ENCODE measurements around the gene TMEM203. TPM values are rescaled to one million over a fixed set of nuclear protein-coding genes. Genes with fewer than 3 reads are reported as not detected.
A peak's percentile ranks its signal among the peaks of the same experiment; 100 is the strongest.

The TMEM203 gene
- total RNA-seq, 2 donors from 2014 or later: 34.0 to 39.5 TPM

GRCh38 chr9:137253717-137254623, 48.5 kb upstream of the TMEM203 start:
- Histone ChIP-seq H3K27me3 (ENCODE audit: control insufficient read depth, insufficient read depth, low read length, poor library complexity, severe bottlenecking) (no peaks in the 10 kb centered on the region), H3K36me3 (ENCODE audit: control insufficient read depth, insufficient read depth, low read length) (peaks cover 21% of the 10 kb centered on the region), H3K4me1 (ENCODE audit: control insufficient read depth, insufficient read depth, low read length) (peaks cover 16% of the 10 kb centered on the region), H3K4me3 (ENCODE audit: low read length) (peak overlapping the region; percentile 87), H3K27ac (ENCODE audit: low read depth, low read length) (no peak overlapping the region), H3K9me3 (ENCODE audit: control insufficient read depth, low read length) (no peaks in the 10 kb centered on the region), H3K9ac (ENCODE audit: extremely low read depth, low read length, poor library complexity, severe bottlenecking) (peak overlapping the region; percentile 51)
- Mint-ChIP-seq H3K27ac (peak overlapping the region; percentile 80), H3K9me3 (no peaks in the 10 kb centered on the region), H3K36me3 (ENCODE audit: low read depth) (peaks cover 17% of the 10 kb centered on the region), H3K4me3 (peak overlapping the region; percentile 72), H3K27me3 (ENCODE audit: insufficient read depth) (peaks cover 2% of the 10 kb centered on the region), H3K4me1 (peaks cover 17% of the 10 kb centered on the region)
- WGBS, 2 experiments (ENCODE audit: insufficient coverage in 1 of 2, insufficient read length in 1 of 2): 55 to 65% methylated on average over 14 to 21 of the region's 21 CpGs
- DNase-seq: peak; percentile 68
- TF ChIP-seq CTCF (conservative IDR thresholded peaks at IDR 0.05): no peak

GRCh38 chr9:137252555-137253506, 47.4 kb upstream of the TMEM203 start:
- no peak overlapping the region for H3K27ac Mint-ChIP-seq
- Histone ChIP-seq H3K27ac (ENCODE audit: low read depth, low read length) (no peak overlapping the region), H3K4me1 (ENCODE audit: control insufficient read depth, insufficient read depth, low read length) (peaks cover 16% of the 10 kb centered on the region), H3K27me3 (ENCODE audit: control insufficient read depth, insufficient read depth, low read length, poor library complexity, severe bottlenecking) (no peaks in the 10 kb centered on the region), H3K9me3 (ENCODE audit: control insufficient read depth, low read length) (no peaks in the 10 kb centered on the region), H3K9ac (ENCODE audit: extremely low read depth, low read length, poor library complexity, severe bottlenecking) (no peak overlapping the region), H3K4me3 (ENCODE audit: low read length) (no peak overlapping the region), H3K36me3 (ENCODE audit: control insufficient read depth, insufficient read depth, low read length) (peaks cover 9% of the 10 kb centered on the region)
- peaks cover 6% of the 10 kb centered on the region for H3K36me3 Mint-ChIP-seq (ENCODE audit: low read depth)
- H3K27me3 Mint-ChIP-seq (ENCODE audit: insufficient read depth): peaks cover 2% of the 10 kb centered on the region
- peaks cover 17% of the 10 kb centered on the region for H3K4me1 Mint-ChIP-seq
- 82 to 87% methylated on average over 8 to 35 of the region's 35 CpGs for WGBS, 2 experiments (ENCODE audit: insufficient coverage in 1 of 2, insufficient read length in 1 of 2)
- TF ChIP-seq CTCF (conservative IDR thresholded peaks at IDR 0.05): no peak
- DNase-seq: peak; percentile 85
- no peaks in the 10 kb centered on the region for H3K9me3 Mint-ChIP-seq
- no peak overlapping the region for H3K4me3 Mint-ChIP-seq

GRCh38 chr9:137251490-137252268, 46.2 kb upstream of the TMEM203 start:
- Mint-ChIP-seq H3K4me3 (no peak overlapping the region), H3K27ac (no peak overlapping the region), H3K36me3 (ENCODE audit: low read depth) (peaks cover 1% of the 10 kb centered on the region), H3K4me1 (peaks cover 20% of the 10 kb centered on the region), H3K9me3 (no peaks in the 10 kb centered on the region), H3K27me3 (ENCODE audit: insufficient read depth) (peaks cover 4% of the 10 kb centered on the region)
- Histone ChIP-seq H3K36me3 (ENCODE audit: control insufficient read depth, insufficient read depth, low read length) (peaks cover 5% of the 10 kb centered on the region), H3K27ac (ENCODE audit: low read depth, low read length) (no peak overlapping the region), H3K4me1 (ENCODE audit: control insufficient read depth, insufficient read depth, low read length) (peaks cover 15% of the 10 kb centered on the region), H3K4me3 (ENCODE audit: low read length) (no peak overlapping the region), H3K9me3 (ENCODE audit: control insufficient read depth, low read length) (no peaks in the 10 kb centered on the region), H3K9ac (ENCODE audit: extremely low read depth, low read length, poor library complexity, severe bottlenecking) (no peak overlapping the region), H3K27me3 (ENCODE audit: control insufficient read depth, insufficient read depth, low read length, poor library complexity, severe bottlenecking) (no peaks in the 10 kb centered on the region)
- no peak for DNase-seq
- 88 to 93% methylated on average over 10 to 22 of the region's 22 CpGs for WGBS, 2 experiments (ENCODE audit: insufficient coverage in 1 of 2, insufficient read length in 1 of 2)
- TF ChIP-seq CTCF (conservative IDR thresholded peaks at IDR 0.05): no peak
